ENCODE measurements around the gene ARHGAP26.

ARHGAP26 gene

GRCh38 chr5:142929587-142929986, 159.4 kb downstream of the ARHGAP26 start:
- Histone ChIP-seq H3K9ac (no peak overlapping the region), H3K79me2 (ENCODE audit: insufficient read depth, low read depth) (no peaks in the 10 kb centered on the region), H3K27me3 (ENCODE audit: insufficient read depth, low read depth) (no peaks in the 10 kb centered on the region), H3K4me2 (no peak overlapping the region), H2AFZ (ENCODE audit: low read depth) (no peak overlapping the region), H3K4me1 (ENCODE audit: low read depth, poor library complexity, severe bottlenecking) (no peaks in the 10 kb centered on the region), H3K36me3 (ENCODE audit: insufficient read depth) (no peaks in the 10 kb centered on the region), H4K20me1 (ENCODE audit: insufficient read depth) (no peaks in the 10 kb centered on the region), H3K4me3 (IDR thresholded peaks at IDR 0.05; ENCODE audit: insufficient read depth, low read depth, low read length) (no peak overlapping the region), H3K27ac (no peak overlapping the region)
- no peak for TF ChIP-seq CTCF (conservative IDR thresholded peaks at IDR 0.05; ENCODE audit: low read depth, low read length)

- H3K27ac ChIP-seq = no peak overlapping the region
- no peaks in the 10 kb centered on the region for H3K4me1 ChIP-seq (ENCODE audit: low read depth, poor library complexity, severe bottlenecking)
- H3K4me3 ChIP-seq (IDR thresholded peaks at IDR 0.05; ENCODE audit: insufficient read depth, low read depth, low read length) = no peak overlapping the region
- no peak for TF ChIP-seq CTCF (conservative IDR thresholded peaks at IDR 0.05; ENCODE audit: low read depth, low read length)
- no peak overlapping the region for H3K9ac ChIP-seq
- H2AFZ ChIP-seq (ENCODE audit: low read depth) = no peak overlapping the region
- H3K36me3 ChIP-seq (ENCODE audit: insufficient read depth) = no peaks in the 10 kb centered on the region
- no peak overlapping the region for H3K4me2 ChIP-seq
- H3K79me2 ChIP-seq (ENCODE audit: insufficient read depth, low read depth) = no peaks in the 10 kb centered on the region
- H4K20me1 ChIP-seq (ENCODE audit: insufficient read depth) = no peaks in the 10 kb centered on the region
- no peaks in the 10 kb centered on the region for H3K27me3 ChIP-seq (ENCODE audit: insufficient read depth, low read depth)
These were observed 160.4 kb downstream of the ARHGAP26 start for GRCh38 chr5:142930395-142931110.

DNA sequence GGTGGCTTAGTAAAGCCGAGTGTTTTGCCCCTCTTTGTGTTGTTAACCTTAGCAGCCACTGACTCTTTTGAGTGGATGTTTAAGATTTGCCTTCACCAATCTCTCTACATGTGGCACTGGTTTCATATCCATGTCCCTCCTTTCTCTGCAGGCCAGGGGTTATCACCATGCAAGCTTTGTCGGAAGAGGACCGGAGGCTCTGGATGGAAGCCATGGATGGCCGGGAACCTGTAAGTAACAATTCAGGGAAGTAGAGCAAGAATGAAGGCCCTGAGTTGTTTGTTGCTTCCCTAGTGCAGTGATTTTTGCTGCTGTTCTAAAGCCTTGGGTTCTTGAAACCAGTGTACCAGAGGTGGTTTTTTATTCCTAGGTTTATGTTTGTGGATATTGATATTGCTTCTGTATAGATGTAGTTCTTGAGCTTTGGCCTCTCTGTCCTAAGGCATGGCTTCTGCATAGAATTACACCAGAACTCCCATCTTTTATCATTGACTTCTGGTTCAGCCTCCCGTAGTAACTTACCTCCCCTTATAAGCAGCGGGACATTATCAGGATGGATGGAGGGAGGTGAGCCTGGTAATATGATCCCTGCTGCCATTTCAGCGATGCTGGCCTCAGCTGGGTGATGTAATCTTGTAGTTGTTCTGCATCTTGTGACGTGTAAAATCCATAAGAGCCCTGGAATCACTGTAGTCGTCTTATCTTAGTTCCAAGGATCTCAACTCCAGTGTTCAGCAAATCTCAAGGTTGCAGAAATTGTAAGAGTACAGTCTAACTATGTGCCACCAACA, 161.9 kb downstream of the ARHGAP26 start:
- Histone ChIP-seq H3K4me2 (no peak overlapping the region), H3K36me3 (ENCODE audit: insufficient read depth) (no peaks in the 10 kb centered on the region), H2AFZ (ENCODE audit: low read depth) (no peak overlapping the region), H3K9ac (no peak overlapping the region), H3K4me3 (IDR thresholded peaks at IDR 0.05; ENCODE audit: insufficient read depth, low read depth, low read length) (no peak overlapping the region), H3K27me3 (ENCODE audit: insufficient read depth, low read depth) (no peaks in the 10 kb centered on the region), H3K27ac (no peak overlapping the region), H3K4me1 (ENCODE audit: low read depth, poor library complexity, severe bottlenecking) (no peaks in the 10 kb centered on the region), H4K20me1 (ENCODE audit: insufficient read depth) (no peaks in the 10 kb centered on the region), H3K79me2 (ENCODE audit: insufficient read depth, low read depth) (no peaks in the 10 kb centered on the region)
- no peak for TF ChIP-seq CTCF (conservative IDR thresholded peaks at IDR 0.05; ENCODE audit: low read depth, low read length)

DNA sequence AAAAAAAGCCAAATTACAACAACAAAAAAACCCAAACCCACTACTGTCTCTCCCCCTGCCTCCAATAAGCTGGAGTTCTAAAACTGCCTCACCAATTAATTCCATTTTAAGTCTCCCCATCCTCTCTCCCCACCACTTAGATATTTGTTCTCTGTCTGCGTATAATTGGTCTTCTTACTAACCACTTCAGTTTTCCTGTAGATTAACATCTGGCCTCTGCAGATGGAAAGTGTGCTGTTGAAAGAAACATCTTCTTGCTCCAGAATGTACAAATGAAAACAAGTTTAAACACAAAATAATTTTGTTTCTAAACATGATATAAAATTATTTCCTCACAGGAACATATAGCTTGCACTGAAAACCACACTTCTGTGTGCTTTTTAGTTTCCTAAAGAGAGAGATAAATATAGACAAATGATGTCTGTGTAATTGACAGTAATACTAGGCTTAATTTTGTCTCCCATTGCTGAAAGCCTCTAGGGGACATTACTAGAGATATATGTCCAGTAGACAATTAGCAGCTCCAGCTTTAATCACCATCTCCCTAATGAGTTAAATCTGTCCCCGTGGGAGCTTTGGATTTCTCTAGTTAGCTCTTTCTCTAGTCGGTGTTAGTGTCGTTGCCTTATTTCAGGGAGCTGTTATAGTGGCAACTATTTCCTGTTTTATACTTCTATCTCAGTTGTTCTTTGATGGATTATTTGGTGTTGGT, 164.0 kb downstream of the ARHGAP26 start:
- H3K4me2 ChIP-seq = no peak overlapping the region

More for the DNA sequence above, 164.0 kb downstream of the ARHGAP26 start:
- Histone ChIP-seq H3K36me3 (ENCODE audit: insufficient read depth) (no peaks in the 10 kb centered on the region), H3K27ac (no peak overlapping the region), H3K27me3 (ENCODE audit: insufficient read depth, low read depth) (no peaks in the 10 kb centered on the region; the same call in 1 of the 2 replicates), H3K4me1 (ENCODE audit: low read depth, poor library complexity, severe bottlenecking) (no peaks in the 10 kb centered on the region), H3K9ac (no peak overlapping the region), H3K79me2 (ENCODE audit: insufficient read depth, low read depth) (no peaks in the 10 kb centered on the region), H2AFZ (ENCODE audit: low read depth) (no peak overlapping the region), H4K20me1 (ENCODE audit: insufficient read depth) (no peaks in the 10 kb centered on the region), H3K4me3 (IDR thresholded peaks at IDR 0.05; ENCODE audit: insufficient read depth, low read depth, low read length) (no peak overlapping the region)
- TF ChIP-seq CTCF (conservative IDR thresholded peaks at IDR 0.05; ENCODE audit: low read depth, low read length) = no peak
